T-helper 1 cell treated with Interleukin-12 subunit alpha and Interleukin-12 subunit beta and Interleukin-4 antibody, amounts not matched to agents 30 μg/mL and 1 μg/mL, for 36 hours (primary cell): Measurements from ENCODE around the gene ATF3.
A peak's percentile ranks its signal among the peaks of the same experiment; 100 is the strongest.
"Not testable (repeated sequence)": the region's sequence is repeated elsewhere in the genome, so short reads cannot be mapped to it uniquely, and the experiment has no call there.

Experiments used
- H3K27ac Mint-ChIP-seq: one replicate; pipeline ENCODE4 v1.8.0; 2021; ENCODE audit warnings: mild to moderate bottlenecking, mixed read lengths
- H3K27me3 Mint-ChIP-seq: one replicate; pipeline ENCODE4 v1.8.0; 2021; ENCODE audit warnings: low read depth, mixed read lengths
- H3K36me3 Mint-ChIP-seq: one replicate; pipeline ENCODE4 v1.8.0; 2021; ENCODE audit warnings: low read depth, mixed read lengths
- H3K4me1 Mint-ChIP-seq: one replicate; pipeline ENCODE4 v1.8.0; 2021; ENCODE audit warnings: low read depth, mixed read lengths
- H3K4me3 Mint-ChIP-seq: one replicate; pipeline ENCODE4 v1.8.0; 2021; ENCODE audit warnings: mild to moderate bottlenecking, moderate library complexity, mixed read lengths
- H3K9me3 Mint-ChIP-seq: one replicate; pipeline ENCODE4 v1.8.0; 2021; ENCODE audit warnings: mixed read lengths

The ATF3 gene

GRCh38 chr1:212656730-212657129 lies 48.2 kb downstream of the ATF3 start:
- no peak overlapping the region for H3K4me3 Mint-ChIP-seq

GRCh38 chr1:212658250-212658649 lies 49.7 kb downstream of the ATF3 start:
- not testable (repeated sequence) for H3K27ac Mint-ChIP-seq

More at GRCh38 chr1:212656730-212657129, 48.2 kb downstream of the ATF3 start:
- Mint-ChIP-seq H3K4me1 (no peaks in the 10 kb centered on the region), H3K9me3 (no peaks in the 10 kb centered on the region), H3K27me3 (peaks cover 48% of the 10 kb centered on the region), H3K27ac (no peak overlapping the region), H3K36me3 (no peaks in the 10 kb centered on the region)

GRCh38 chr1:212664409-212665199 lies 56.0 kb downstream of the ATF3 start:
- Mint-ChIP-seq H3K4me1 (peaks cover 14% of the 10 kb centered on the region), H3K36me3 (no peaks in the 10 kb centered on the region), H3K27me3 (peaks cover 35% of the 10 kb centered on the region), H3K9me3 (no peaks in the 10 kb centered on the region), H3K27ac (no peak overlapping the region), H3K4me3 (peak overlapping the region; percentile 41)

More at GRCh38 chr1:212658250-212658649, 49.7 kb downstream of the ATF3 start:
- H3K27me3 Mint-ChIP-seq, result peaks cover 63% of the 10 kb centered on the region
- H3K4me3 Mint-ChIP-seq, H3K36me3 Mint-ChIP-seq, H3K4me1 Mint-ChIP-seq, H3K9me3 Mint-ChIP-seq: not testable (repeated sequence)

DNA sequence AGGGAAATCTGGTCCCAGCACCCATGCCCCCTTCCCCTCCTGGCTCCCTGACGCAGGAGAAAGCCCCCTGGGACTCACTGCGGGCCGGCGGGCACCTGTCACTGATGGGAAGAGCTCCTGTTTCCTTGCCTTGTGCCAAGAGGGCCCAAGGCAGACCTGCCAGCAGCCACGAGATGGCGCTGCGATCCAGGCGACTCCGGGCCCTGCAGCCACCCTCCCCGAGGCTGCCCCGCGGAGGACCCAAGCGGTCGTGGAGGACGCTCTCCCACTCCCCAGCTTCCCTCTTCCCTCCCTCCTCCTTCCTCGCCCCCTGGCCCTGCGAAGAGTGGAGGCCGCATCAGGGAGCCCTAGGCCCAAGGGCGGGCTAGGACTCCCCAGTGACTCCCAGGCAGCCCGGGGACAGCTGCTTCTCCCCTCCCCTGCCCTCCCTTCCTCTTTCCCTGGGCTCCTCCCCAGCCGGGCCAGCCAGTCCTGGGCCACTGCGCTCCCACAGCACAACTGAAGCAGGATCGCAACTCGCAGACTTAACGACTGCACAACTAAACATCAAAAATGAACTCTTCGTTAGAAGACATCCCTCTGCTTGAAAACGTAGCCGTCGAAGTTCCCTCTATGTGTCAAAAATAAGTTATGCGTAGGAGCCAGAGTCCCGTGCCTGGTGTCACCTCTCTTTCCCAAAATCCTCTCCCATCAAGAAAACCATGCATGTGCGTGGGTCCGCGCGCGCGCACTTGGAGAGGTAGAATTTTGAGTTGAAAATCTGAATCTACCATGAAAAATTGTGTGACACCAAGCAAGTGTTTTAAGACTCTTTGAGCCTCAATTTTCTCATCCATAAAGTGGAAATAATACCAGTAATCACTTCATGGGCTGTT lies 56.9 kb downstream of the ATF3 start:
- Mint-ChIP-seq H3K36me3 (no peaks in the 10 kb centered on the region), H3K4me1 (peaks cover 18% of the 10 kb centered on the region), H3K27ac (no peak overlapping the region), H3K27me3 (peaks cover 32% of the 10 kb centered on the region), H3K9me3 (no peaks in the 10 kb centered on the region), H3K4me3 (peak overlapping the region; percentile 86)

DNA sequence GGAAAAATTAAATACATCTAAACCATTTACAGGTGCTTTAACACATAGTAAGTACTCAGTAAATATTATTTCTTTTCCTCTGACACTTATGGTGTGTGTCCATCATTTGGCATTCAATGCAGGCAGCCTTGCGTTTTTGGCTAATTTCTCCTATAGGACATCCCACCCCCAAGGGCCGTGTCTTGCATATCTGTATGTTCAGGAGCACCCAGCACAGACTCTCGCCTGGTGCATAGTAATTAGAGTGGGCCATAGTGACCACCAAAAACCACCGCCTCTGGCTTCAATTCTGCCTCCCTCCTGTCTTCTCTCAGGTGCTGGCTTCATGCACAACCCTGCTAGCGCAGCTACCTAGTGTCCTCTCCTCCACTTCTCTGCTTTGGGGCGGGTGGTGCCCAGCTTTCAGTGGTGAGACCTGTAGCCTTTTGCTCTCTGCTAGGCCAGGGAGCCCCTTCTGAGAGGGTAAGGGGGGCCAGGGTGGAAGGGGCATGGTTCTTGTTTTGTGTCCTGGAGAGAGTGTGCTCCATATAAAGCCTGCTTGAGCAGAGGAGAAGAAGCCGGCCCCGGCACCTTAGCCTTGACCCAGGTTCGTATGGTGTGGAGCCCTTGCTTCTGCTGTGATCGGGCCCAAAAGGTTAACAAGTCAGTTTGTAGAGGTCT lies 57.7 kb downstream of the ATF3 start:
- Mint-ChIP-seq H3K9me3 (no peaks in the 10 kb centered on the region), H3K36me3 (no peaks in the 10 kb centered on the region), H3K4me1 (peaks cover 23% of the 10 kb centered on the region), H3K27ac (no peak overlapping the region), H3K4me3 (peak overlapping the region; percentile 86), H3K27me3 (peaks cover 25% of the 10 kb centered on the region)

DNA sequence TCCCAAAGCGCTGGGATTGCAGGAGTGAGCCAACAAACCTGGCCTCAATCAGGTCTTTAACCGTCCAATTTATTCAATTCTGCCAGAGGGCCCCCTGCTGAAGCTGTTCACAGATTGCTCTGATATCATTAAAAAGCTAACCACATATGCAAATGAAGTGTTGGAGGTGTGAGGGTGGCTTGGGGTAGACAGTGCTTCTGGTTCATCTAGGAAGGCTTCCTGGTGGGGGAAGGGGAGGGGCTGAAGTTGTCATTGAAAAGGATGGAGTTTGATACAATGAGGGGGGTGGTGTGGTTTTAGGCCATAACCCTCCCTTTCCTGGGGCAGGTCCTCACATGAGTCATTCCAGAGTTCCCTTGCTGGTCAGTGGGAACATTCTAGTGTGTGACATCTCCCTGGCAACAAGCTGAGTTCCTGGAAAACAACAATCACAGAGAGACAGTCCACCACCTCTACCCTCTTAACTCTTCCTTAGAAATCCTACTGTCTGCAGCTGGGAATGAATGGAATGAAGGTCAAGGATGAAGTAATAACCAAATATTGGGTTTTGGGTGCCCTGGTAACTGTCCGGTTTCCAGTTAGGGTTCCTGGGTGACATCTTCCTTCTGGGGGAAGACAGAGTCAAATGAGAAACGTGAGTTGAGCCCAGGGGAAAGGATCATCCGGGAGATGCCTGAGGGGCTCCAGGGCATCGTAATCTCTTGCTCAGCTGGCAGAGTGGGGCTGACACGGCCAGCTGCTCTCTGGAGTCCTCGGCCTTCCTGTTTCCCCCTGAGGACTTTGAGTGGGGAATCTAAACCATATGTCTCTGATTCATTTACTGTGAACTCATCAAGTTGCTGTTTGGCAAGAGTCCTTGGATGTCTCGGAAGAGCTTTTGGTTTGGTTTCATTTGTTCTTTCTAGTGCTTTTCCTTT lies 58.9 kb downstream of the ATF3 start:
- H3K27ac Mint-ChIP-seq, result no peak overlapping the region
- no peak overlapping the region for H3K4me3 Mint-ChIP-seq
- no peaks in the 10 kb centered on the region for H3K9me3 Mint-ChIP-seq
- peaks cover 29% of the 10 kb centered on the region for H3K4me1 Mint-ChIP-seq
- H3K27me3 Mint-ChIP-seq, result peaks cover 20% of the 10 kb centered on the region
- H3K36me3 Mint-ChIP-seq, result no peaks in the 10 kb centered on the region

DNA sequence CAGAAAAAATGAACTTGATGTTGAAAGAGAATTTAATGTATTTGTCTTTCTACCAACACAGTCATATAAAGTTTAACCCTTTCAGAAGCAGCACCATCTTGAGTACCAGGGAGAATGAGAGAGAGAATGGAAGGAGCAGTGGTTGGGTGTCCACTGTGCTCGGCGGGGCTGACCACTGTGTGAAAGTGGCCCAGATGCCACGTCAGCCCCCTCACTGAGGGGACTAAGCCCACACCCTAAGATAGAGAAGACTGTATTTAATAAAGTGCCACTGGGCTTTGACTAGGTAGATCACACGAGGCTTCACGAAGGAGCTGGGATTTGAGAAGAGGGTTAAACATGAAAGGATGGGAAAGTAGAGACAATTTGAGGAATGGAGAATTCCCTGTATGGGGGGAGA lies 59.9 kb downstream of the ATF3 start:
- Mint-ChIP-seq H3K27ac (no peak overlapping the region), H3K4me3 (no peak overlapping the region)

GRCh38 chr1:212669102-212669501 lies 60.5 kb downstream of the ATF3 start:
- Mint-ChIP-seq H3K36me3 (no peaks in the 10 kb centered on the region), H3K4me3 (no peak overlapping the region), H3K27ac (no peak overlapping the region), H3K9me3 (no peaks in the 10 kb centered on the region), H3K4me1 (peaks cover 29% of the 10 kb centered on the region), H3K27me3 (peaks cover 13% of the 10 kb centered on the region)

More for the DNA sequence above, 59.9 kb downstream of the ATF3 start:
- Mint-ChIP-seq H3K36me3 (no peaks in the 10 kb centered on the region), H3K4me1 (peaks cover 29% of the 10 kb centered on the region), H3K27me3 (peaks cover 13% of the 10 kb centered on the region), H3K9me3 (no peaks in the 10 kb centered on the region)

DNA sequence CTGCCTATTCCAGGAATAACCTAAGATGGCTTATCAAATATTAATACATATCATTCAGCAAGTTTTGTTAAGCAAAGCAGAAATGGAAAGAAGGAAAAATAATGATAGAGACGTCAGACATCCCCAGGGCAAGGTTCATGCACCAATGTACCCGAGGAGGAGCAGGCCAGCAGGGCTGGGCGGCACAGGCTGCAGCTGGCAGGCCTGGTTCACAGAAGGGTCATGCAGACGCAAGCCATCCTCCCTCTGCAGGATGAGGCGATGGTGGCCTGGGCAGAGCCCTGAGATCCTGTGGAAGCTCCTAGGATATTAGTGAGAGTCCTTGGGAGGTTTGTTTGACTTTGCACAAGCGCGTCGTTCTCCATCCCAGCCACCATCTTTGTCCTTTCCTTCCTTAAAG lies 61.0 kb downstream of the ATF3 start:
- Mint-ChIP-seq H3K27me3 (peaks cover 13% of the 10 kb centered on the region), H3K9me3 (no peaks in the 10 kb centered on the region), H3K4me1 (peaks cover 29% of the 10 kb centered on the region), H3K36me3 (no peaks in the 10 kb centered on the region), H3K27ac (no peak overlapping the region), H3K4me3 (no peak overlapping the region)

DNA sequence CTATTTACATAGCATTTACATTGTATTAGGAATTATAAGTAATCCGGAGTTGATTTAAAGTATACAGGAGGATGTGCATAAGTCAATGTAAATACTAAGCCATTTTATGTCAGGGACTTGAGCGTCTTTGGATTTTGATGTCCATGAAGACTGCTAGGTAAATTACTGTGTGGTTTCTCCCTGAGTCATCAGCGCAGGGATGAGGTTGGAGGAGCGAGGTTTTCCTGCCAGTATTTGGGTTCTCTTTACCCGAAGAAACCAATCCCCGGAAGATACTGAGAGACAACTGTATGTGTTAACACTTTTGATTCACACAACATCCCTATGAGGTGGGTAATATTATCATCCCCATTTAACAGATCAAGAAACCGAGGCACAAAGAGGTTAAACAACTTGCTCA lies 61.7 kb downstream of the ATF3 start:
- Mint-ChIP-seq H3K36me3 (no peaks in the 10 kb centered on the region), H3K9me3 (no peaks in the 10 kb centered on the region), H3K4me3 (no peak overlapping the region), H3K4me1 (peaks cover 27% of the 10 kb centered on the region), H3K27me3 (peaks cover 13% of the 10 kb centered on the region), H3K27ac (no peak overlapping the region)
